Measurements from ENCODE around the gene FAM219A.

The FAM219A gene

GRCh38 chr9:34399729-34400128 lies 58.6 kb downstream of the FAM219A start:
- DNase-seq, result no peak

- DNase-seq, result no peak
Observed at GRCh38 chr9:34398875-34399274, 59.5 kb downstream of the FAM219A start.

- no peak for DNase-seq
Observed at GRCh38 chr9:34396276-34397214, 61.8 kb downstream of the FAM219A start.

GRCh38 chr9:34392511-34392910 lies 65.9 kb downstream of the FAM219A start:
- DNase-seq, result no peak

GRCh38 chr9:34387239-34387638 lies 71.1 kb downstream of the FAM219A start:
- DNase-seq, result no peak

- DNase-seq, result no peak
Observed at GRCh38 chr9:34386656-34387055, 71.7 kb downstream of the FAM219A start.

GRCh38 chr9:34385561-34386230 lies 72.7 kb downstream of the FAM219A start:
- DNase-seq, result no peak

- no peak for DNase-seq
Observed at GRCh38 chr9:34384368-34385165, 73.8 kb downstream of the FAM219A start.

GRCh38 chr9:34383904-34384303 lies 74.5 kb downstream of the FAM219A start:
- DNase-seq, result no peak

- DNase-seq, result no peak
Observed at GRCh38 chr9:34382879-34383278, 75.5 kb downstream of the FAM219A start.

GRCh38 chr9:34382054-34382453 lies 76.3 kb downstream of the FAM219A start:
- no peak for DNase-seq

GRCh38 chr9:34381323-34381722 lies 77.0 kb downstream of the FAM219A start:
- peak in 2 of 3 experiments; percentile 56 to 70 for DNase-seq

- peak; percentile 48 to 80 (median 77) for DNase-seq
Observed at GRCh38 chr9:34380511-34381315, 77.7 kb downstream of the FAM219A start.

- DNase-seq, result no peak
Observed at GRCh38 chr9:34380034-34380510, 78.3 kb downstream of the FAM219A start.

- peak; percentile 11 to 86 (median 38) for DNase-seq
Observed at GRCh38 chr9:34379334-34380033, 78.9 kb downstream of the FAM219A start.

- no peak for DNase-seq
Observed at GRCh38 chr9:34378376-34379060, 79.9 kb downstream of the FAM219A start.

GRCh38 chr9:34377404-34377746 lies 81.0 kb downstream of the FAM219A start:
- no peak for DNase-seq

GRCh38 chr9:34376596-34377403 lies 81.6 kb downstream of the FAM219A start, which contains the start of gene MYORG:
MYORG (minus strand) TSS chr9:34376898; CDS start chr9:34372943, 3,955 bp downstream.
- peak; percentile 86 to 95 (median 91) for DNase-seq

- peak in 2 of 3 experiments; percentile 63 to 67 for DNase-seq
Observed at GRCh38 chr9:34375901-34376595, 82.3 kb downstream of the FAM219A start.

Data from NCI-H1417 (cell line).